ENCODE results near the gene TCP11L1.
"Not testable (repeated sequence)": the region's sequence is repeated elsewhere in the genome, so short reads cannot be mapped to it uniquely, and the experiment has no call there.

Gene TCP11L1

GRCh38 chr11:33035011-33035410 is 4.4 kb upstream of the TCP11L1 start:
- DNase-seq: no peak

GRCh38 chr11:33040033-33040861 is 875 bp downstream of the TCP11L1 start:
- peak; percentile 13 for DNase-seq

DNA sequence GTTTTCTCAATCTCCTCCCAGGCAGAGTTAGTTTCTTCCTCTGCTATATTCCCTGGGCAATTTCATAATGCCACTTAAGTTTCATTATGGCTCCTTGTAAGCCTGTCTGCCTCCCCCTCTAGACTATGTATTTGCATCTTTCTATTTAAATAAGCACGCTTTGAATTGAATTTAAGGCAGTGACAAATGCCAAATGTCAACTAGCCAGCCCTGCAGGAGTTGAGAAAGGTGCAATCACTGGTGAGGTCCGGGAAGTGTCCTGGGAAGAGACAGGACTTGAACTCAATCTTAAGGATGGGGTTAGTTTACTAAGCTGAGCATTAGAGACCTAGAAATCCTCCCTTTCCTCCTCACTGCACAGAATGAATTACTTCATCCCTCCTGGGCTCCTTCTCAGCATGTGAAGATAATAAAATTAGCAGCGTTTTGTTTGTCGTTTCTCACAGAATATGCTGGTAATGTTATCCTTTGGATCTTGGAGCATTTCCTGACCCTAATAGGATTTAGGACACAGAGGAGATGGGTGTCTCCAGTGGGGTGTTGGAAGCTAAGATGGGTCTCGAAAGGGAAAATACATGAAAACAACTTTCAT is 1.6 kb downstream of the TCP11L1 start:
- no peak for DNase-seq

DNA sequence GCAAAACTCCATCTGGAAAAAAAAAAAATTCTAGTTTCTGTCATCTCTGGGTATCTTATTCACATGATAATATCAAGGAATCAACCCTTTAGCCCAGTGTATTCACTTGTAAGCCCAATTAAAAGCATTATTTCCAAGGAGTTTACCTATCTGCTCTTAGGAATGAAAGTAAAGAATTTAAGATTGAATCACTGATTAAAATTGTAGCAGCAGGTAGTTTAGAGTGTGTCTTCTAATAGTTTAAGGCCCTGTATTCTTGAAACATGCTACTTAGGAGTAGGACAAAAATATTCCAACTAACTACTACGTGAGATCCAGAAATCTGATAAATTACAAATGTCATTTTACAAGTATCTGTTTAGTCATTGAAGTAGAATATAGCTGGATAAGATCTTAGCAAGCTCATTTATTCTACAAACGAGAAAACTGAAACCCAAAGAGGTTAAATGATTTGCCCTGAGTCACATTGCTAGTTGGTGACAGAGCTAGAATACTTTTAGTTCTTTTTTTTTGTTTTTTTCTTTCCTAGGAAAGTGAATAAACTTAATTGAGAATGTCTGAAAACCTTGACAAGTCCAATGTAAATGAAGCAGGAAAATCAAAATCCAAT is 4.0 kb downstream of the TCP11L1 start:
- no peak for DNase-seq

GRCh38 chr11:33044285-33044756 is 4.9 kb downstream of the TCP11L1 start:
- no peak for DNase-seq

GRCh38 chr11:33045551-33046255 is 6.3 kb downstream of the TCP11L1 start:
- no peak for DNase-seq

DNA sequence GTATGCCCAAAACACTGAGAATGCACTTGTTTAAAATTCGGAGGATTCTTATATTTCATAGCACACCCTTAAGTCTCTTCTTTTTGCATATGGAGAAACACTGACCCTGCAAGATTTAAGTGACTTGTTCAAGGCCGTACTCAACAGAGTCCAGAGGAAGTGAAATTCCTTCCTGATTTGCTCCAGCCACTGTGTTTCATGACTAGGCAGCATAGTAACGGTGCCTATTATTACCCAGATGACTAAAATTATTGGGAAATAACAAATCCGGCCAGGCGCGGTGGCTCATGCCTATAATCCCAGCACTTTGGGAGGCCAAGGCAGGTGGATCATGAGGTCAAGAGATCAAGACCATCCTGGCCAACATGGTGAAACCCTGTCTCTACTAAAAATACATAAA is 9.3 kb downstream of the TCP11L1 start:
- not testable (repeated sequence) for DNase-seq

DNA sequence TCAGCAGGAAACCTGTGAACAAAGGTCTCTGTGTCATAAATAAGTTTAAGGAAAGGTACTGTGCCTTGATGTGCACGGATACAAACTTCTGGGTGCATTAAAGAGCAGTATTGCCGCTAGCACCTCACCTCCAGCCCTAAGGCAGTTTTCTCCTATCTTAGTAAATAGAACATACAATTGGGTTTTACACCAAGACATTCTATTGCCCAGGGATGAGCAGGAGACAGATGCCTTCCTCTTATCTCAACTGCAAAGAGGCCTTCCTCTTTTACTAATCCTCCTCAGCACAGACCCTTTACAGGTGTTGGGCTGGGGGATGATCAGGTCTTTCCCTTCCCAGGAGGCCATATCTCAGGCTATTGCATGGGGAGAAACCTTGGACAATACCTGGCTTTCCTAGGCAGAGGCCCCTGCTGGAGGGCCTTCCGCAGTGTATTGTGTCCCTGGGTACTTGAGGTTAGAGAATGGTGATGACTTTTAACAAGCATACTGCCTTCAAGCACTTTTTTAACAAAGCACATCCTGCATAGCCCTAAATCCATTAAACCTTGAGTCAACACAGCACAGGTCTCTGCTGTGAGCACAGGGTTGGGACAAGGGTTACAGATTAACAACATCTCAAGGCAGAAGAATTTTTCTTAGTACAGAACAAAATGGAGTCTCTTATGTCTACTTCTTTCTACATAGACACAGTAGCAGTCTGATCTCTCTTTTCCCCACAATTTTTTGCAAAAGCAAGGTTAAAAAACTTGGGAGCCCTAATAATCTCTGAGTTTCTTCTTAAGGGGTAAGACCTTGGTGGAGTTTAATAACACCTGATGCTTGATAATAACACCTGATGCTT is 10.4 kb downstream of the TCP11L1 start:
- DNase-seq: not testable (repeated sequence)

DNA sequence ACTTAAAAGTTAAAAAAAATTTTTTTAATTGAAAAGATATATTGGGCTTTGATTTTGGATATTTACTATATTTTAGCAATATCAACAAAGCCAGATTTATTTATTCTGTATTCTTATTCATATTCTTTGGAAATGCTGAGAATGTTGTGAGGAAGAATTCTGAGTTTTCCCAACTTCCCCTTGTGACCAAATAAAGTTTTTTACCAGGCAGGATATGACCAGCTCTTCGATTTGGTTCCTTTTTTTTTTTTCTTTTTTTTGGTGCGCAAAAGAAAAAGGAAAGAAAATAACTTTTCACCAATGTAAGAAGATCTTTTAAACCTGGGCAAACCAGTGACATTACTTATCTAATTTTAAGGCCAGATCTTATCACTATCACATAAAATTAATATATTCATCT is 12.9 kb downstream of the TCP11L1 start:
- DNase-seq: no peak

DNA sequence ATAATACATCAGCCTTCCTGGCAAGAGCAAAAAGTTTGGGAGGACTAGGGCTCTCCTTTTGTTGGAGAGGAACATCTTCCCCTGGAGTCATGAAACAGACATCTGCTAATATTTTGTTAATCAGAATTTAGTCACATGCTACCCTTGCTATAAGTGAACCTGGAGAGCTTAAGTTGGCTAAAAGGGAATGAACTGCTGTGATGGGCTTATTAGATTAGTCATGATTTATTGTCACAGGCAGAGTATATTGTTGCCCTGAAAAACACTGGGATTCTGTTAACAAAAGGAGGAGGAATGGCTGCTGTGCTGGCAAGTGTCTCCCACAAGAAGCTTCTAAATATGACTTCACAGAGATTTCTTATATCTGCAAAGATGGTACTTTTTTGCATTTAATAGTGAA is 16.0 kb downstream of the TCP11L1 start:
- no peak for DNase-seq

DNA sequence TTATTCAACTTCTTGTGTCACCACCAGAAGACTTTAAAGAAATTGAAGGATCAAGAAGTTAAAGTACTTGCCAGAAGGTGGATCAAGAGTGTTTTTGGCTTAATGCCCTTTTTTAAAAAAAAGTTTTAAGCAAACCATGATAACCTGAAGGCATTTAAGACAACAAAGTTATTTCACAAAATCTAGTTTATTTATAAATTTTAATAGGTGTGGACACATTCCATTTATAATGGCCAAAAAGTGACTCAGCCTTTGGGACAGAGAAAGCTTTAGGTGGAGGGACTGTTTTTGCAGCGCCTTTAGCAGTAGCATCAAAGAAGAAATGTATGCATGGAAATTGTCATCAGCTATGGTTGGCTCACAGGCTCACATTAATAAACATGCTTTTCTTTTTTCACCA is 17.9 kb downstream of the TCP11L1 start:
- no peak for DNase-seq

DNA sequence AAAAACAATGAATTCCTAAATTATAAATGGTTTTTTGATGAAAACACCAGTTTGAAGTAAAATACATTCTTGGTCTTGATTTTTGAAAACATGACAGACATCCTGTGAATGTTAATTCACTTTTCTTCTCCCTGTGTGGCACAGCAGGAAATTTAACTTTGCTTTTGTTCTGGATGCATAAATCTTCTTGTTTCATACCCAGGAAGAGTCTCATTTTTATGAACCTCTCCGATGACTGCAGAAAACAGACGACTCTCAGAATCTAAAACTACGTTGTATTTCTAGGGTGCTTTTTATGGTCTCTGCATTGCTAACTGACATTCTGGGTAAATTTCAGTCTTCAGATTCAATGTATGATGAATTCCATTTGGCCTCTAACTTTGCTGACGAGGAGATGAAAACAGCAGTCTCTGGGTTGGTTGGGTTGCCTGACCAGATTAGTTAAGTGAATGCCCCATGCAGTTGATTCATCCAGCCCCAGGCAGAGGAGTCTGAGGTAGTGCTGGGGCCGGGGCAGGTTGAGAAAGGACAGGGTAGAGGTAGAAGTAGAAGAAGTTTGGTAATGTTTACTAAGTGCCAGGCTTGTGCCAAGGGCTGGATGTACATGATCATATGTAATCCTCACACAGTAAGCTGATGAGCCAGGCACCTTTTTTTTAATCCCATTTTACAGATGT is 20.1 kb downstream of the TCP11L1 start:
- no peak for DNase-seq

GRCh38 chr11:33060271-33060670 is 20.9 kb downstream of the TCP11L1 start:
- no peak for DNase-seq

GRCh38 chr11:33062137-33062536 is 22.8 kb downstream of the TCP11L1 start:
- DNase-seq: no peak

GRCh38 chr11:33063326-33063881 is 24.0 kb downstream of the TCP11L1 start:
- DNase-seq: no peak

GRCh38 chr11:33064033-33064825 is 24.9 kb downstream of the TCP11L1 start:
- DNase-seq: no peak

GRCh38 chr11:33064866-33065265 is 25.5 kb downstream of the TCP11L1 start:
- DNase-seq: no peak

DNA sequence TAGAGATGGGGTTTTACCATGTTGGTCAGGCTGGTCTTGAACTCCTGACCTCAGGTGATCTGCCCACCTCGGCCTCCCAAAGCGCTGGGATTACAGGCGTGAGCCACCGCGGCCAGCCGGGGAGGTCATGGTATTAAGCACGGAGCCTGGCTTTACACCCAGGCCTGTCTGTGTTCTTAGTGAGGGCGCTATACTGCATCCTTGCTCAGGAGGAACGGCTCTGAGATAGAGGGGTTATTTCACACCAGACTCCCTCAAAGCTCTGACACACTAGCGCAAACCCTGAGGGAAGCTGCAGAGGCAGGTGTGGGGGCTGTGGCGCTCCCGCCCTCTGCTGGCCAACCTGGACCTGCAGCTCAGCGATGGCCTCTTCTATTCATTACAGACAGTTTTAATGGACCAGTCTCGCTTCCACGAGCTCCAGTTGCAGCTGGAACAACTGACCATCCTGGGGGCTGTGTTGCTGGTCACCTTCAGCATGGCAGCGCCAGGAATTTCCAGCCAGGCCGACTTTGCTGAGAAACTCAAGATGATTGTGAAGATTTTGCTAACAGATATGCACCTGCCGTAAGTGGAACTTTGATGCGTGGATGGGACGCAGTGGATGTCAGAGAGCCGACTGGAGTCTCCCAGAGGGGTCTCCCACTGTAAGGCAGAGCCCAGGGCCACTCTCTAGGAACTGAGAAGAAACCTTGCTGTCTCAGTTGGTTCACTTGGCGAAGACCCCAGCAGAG is 26.2 kb downstream of the TCP11L1 start:
- no peak for DNase-seq

DNA sequence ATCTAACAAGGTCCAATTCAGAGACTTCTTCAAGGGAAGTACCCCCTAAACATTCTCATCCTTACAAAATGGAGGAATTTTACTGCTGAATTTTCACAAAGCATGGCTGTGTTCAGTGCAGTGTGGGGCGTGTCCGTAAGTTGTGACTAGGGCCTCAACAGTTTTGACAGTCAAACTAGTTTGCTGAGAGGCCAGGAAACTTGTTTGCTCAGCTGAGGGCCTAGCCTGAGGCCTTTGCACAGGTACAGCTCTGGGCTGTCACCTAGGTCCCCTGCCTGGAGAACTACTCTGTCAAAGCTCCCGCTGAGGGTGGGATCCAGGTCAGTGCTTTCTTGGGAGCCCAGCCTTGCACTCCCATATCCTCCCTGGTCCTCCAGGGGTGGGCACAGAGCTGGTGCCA is 27.9 kb downstream of the TCP11L1 start:
- DNase-seq: no peak

Data from NCI-H510A (cell line).